ENCODE measurements around the gene OPCML.

The OPCML gene

DNA sequence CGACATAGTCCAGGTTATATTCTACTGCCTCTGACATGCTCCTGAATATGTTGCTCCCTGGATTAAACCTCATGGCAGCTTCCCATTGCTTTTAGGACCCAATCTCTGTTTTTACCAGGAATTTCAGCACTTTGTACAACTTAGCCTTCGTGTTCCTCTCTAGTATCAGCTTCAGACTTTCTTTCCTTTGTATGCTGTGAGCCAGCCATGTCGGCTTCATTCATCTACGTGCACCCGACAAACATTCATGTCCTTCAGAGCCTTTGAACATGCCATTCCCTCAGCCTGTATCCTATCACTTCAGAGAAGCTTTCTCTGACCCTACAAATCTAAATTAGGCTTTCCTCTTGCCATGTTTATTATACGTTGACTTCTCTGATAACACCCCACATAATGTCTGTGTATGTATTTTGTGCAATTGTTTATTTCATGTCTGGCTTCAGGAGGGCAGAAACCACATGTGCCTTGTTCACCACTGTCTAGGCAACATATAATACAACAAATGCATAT lies 743.4 kb downstream of the OPCML start:
- no peak for DNase-seq (ENCODE audit: low read depth)

DNA sequence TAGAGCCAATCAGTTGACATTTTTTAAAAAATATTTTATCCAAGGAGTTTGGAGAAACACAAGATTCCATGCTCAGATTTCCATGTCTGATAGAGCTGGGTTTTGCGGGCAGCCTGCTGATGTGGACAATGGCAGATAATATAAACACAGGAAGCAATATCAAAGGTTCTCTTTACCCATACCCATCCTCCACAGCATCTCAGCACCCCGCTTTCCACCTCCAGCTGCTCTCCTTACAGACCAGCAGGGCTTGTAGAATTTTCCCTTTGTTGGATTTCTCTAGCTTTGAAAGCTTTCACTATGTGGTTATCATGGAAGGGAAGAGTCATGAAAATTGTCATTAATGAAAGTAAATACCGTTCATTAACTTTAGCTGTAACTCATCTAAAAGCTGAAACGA lies 746.4 kb downstream of the OPCML start:
- no peak for DNase-seq (ENCODE audit: low read depth)

DNA sequence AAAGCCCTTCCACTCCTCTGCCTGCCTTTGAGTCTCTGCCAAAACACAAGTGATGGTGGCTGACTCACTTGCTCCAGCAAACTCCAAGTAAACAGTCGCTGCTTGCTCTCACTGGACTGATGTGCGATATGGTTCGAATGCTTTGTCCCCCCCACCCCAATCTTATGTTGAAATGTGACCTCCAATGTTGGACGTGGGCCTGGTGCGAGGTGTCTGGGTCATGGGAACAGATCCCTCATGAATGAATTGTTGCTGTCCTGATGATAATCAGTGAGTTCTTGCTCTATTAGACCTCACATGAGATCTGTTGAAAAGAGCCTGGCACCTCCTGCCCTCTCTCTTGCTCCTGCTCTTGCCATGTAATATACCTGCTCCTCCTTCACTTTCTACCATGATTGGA lies 747.9 kb downstream of the OPCML start:
- no peak for DNase-seq (ENCODE audit: low read depth)

DNA sequence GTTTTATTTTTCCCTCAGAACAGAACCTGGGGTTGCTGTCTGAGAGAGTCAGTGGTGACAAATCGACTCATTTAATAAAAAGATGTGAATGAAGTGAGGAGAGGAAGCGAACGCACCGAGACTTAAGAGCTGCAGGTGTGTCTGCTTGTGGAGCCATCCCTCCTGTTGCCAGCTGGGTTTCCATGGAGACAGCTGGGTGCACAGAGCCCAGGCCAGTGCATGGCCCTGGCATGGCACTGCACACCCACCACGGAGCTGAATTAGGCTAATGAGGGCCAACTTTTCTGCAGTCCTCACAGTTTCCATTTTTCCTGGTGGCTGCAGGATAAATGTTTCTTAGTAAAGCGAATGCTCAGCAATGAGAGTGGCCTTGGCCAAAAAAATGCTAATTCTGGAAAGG lies 750.2 kb downstream of the OPCML start:
- DNase-seq (ENCODE audit: low read depth): no peak

DNA sequence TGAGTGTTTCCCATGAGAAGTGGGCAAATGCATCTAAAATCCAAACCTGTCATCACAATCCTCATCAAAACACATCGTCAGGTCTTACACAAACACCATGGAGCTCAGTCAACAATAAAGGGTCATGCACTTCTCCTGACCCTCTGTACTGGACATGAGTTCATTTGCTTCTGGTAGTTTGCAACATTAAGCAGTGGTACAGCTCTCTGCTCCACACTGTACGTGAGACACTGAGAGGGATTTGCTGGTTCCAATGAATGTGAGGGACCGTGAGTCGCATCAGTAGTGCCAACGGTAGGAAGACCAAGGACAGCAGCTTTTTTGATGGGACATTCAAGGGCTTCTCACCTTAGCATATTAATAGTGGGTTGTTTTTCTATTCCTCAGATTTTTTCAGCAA lies 752.3 kb downstream of the OPCML start:
- DNase-seq (ENCODE audit: low read depth): no peak

DNA sequence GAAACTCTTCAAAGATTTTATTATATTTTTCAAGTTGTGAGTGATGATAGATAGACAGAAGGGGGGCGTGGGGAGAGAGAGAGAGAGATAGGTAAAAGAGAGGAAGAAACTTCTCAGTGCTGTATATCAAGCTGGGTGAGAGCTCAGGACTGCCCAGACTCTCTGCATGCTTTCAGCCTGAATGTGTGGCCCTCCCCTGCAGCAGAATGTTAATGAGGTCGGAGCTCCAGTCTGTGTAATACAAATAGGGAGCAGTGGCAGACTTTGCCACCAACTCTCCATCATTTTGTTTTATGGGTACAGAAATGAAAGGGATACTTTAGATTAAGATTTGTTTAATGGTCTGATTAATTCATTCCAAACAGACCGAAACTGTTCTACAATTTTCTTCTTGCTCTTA lies 752.8 kb downstream of the OPCML start:
- no peak for DNase-seq (ENCODE audit: low read depth)

DNA sequence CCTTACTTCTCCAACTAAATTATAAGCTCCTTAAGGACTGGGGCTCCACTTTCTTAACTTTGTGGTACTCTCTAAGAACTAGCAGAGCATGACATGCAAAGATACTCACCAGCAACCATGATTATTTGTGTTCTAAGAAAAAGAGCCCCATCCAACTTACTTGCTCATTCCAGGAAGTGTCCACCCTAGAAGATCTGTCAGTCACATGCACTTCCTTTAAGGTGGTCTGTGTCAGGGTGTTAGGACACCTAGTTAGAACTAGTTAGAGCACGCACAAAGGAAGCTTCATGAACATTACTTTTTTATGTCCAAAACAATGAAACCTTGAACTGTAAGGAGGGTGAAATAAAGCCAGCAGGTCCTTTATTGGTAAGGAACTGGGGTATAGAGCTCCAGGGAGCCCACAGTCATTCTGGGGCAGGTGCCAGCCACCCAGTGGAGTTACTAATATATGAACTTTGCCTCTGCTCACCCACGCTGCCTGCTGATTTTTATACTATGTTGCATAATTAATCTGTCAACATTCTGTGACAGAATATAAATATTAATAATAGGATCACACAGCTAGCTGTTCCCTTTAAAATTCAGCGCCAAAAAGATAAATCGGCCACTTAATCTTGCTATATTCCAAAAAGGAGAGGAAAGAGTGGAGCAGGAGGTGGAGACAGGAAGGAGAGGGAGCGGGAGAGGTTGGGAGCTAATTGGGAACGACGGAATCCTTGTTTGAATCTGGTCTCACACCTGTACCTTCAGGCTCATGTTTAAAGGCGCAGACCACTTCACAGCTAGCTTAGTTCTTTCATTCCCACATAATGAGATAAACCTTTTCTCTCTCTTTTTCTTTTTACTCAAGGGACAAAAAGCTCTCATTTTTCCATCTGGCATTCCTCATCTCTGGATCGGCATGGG lies 755.0 kb downstream of the OPCML start:
- no peak for DNase-seq (ENCODE audit: low read depth)

DNA sequence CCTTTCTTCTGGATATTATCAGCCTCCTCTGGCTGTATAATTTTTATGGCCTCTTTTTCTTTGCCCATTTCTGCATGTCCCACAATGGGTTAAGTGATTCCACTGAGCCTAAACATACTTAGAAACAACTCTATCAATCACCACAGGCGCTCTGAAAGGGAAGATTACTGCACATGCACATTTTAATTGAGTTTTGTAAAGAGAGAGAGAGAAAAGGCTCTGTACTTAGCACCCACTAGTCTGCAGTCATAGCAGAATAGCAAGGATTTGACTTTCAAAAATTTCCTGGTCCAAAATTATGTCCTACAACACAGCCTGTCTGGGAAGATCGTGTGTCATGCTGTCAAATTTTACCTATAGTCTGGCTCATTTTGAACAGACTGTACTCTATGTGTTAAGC lies 758.5 kb downstream of the OPCML start:
- DNase-seq (ENCODE audit: low read depth): no peak

DNA sequence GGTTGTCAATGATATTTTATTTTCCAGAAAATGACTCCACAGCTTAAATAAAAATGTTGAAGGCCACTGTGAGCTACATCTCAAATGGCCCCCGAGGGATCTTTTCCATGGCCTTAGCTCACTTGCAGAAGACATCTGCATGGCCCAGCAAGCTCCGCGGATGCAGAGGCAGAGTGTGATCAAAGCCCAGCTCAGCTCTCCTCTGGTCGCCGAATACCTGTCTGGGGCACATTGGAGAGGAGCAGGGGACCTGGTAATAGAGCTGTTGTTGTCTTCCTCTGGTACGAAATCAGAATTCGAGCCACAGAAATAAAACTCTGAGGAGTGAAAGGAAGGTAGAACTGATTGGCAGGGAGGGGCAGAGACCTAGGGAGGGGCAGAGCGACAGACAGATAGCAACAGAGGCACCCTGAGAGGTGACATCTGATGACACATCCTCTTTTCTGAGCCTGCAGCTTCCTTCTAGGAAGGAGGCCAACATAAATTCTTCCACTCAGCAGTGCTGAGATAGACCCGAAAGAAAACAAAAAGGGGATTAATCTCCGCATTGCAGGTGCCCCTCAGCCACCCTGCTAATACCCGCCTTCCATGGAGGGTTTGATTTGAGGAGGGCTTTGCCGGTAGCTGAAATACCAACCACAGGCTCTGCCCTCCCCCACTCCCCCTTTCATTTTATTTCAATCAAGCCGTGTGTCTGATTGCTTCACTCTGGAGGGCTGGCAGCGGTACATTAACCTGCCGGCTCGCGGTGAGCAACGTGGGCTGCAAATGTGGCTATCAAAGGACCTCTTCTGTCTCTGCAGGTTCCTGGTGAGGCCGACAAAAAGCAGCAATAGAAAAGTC lies 759.4 kb downstream of the OPCML start:
- DNase-seq (ENCODE audit: low read depth): no peak

DNA sequence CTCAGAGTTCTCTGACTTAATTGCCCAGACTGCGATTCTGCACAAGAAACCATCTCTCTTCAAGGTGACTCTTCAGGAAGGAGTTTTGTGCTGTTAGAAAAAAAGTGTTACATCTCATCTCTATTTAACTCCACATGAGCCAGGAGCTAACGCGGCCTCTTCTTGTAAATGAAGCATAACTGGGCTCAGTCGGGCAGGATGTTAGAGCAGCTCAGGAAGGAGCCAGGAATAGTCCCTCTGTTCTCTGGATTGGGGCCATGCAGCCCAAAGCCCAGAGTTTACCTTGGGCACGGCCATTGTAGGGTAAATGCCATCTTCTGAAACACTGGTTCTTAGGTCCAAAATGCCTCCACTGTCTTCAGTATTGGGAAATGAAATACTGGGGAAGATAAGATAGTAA lies 760.6 kb downstream of the OPCML start:
- DNase-seq (ENCODE audit: low read depth): no peak

DNA sequence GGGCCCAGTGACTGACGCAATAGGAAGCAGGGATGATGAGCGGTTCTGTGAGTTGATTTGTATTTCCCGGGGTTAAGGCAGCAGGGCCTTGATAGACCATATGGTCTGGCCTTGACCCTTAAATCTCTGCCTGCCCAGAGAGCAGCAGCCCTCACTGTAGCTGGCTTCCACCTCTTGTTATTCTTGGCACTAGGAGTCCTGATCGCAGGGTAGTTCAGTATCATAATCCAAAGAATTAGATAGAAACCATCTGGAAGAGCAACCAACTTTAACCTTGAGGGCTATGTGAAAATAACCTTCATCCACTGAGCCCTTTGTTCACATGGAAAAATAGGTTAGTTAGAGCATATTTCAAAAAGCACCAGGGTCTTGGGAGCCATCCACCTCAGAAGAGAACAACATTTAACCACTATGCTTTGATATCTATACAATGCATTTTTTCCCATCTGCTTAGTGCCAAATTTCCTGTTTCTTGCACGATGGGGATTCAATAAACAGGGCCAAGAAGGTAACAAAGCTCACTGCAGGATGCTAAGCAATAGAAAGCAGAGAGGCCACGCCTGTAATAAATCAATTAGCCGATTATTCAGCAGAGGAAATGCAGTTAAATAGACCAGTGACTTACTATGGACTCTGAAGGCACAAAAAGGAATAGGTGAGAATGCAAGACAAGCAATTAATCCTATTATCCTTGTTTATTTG lies 761.3 kb downstream of the OPCML start:
- no peak for DNase-seq (ENCODE audit: low read depth)

DNA sequence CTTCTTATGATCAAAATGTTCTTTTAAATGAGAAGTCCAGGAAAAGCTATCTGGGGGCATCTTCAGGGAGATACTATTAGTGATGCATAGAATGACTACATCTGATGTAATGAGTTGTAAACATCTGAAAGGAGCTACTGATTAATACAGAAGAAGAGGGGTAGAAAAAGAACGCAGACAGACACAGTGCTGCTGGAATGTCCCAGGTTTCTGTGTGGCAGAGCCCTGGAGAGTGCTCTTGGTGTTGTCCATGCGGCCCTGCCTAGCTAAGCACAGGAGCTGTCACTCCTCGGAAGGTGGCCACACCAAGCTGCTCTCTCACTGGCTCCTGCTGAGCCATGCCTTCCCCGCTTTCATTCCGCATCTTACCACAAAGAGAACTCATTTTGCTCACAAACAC lies 768.8 kb downstream of the OPCML start:
- DNase-seq (ENCODE audit: low read depth): no peak

DNA sequence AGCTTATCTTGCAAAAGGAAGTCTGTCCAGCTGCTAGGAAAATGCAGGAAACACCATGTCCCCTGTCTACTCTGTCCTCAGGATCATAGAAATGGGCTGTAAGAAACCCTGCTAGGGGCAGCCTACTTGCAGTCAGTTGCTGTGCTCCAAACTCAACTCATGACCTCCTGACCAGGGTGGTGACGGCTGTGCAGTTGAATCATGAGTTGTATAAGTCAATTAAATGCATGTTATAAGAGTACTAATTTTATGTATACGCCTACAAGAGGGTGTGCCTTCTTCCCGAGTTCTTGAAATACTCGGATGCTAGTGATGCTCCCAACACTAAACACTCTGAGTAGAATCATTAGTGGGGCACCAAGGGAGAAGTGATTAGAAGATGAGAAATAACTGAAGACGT lies 776.4 kb downstream of the OPCML start:
- DNase-seq (ENCODE audit: low read depth): no peak

DNA sequence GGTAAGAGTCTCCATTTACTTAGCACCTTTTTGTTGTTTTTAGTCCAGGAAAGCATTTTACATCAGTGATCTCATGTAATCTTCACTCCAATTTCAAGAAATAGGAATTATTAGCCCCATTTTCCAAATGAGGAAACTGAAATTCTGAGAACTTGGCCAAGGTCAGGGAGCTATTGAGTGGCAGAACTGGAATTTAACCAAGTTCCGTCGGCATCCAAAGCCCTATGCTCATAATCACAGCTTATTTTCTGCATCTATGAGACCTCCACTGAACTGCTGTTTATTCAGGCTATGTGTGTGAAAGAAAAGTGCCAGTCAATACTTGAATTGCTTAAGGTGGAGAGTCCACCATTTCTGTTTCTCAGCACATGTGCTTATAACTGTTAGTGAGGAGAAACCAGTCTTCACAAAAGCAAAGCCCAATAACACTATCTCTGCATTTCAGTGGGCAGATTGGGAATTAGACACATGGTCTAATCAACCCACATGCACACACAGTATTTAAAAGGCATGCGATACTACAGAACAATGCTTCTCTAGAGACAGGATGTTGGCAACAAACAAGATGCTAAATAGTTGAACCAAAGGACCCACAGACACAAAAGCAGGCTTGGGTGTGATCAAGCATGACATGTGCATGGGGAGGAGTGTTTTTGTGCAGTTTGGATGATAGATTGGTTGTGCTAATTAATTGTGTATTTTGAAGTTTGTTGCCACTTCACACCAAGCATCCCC lies 780.6 kb downstream of the OPCML start:
- DNase-seq (ENCODE audit: low read depth): no peak

DNA sequence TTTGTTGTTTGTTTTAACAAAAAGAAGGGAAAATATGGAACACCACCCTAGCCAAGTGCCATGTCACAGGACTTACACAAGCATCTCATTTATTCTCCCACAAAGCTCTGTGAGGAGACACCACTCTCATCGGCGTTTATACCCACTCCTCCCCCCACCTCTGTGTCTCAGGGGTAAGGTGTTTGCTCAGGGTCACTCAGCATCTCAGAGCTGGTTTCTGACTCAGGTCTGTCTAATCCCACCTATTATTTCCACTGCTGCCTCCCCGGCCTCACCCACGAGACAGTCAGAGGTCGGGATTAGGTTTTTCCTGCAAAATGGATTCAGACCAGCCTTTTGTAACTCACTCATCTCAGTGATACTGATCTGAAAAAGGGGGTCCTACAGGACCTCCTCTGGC lies 786.0 kb downstream of the OPCML start:
- no peak for DNase-seq (ENCODE audit: low read depth)

DNA sequence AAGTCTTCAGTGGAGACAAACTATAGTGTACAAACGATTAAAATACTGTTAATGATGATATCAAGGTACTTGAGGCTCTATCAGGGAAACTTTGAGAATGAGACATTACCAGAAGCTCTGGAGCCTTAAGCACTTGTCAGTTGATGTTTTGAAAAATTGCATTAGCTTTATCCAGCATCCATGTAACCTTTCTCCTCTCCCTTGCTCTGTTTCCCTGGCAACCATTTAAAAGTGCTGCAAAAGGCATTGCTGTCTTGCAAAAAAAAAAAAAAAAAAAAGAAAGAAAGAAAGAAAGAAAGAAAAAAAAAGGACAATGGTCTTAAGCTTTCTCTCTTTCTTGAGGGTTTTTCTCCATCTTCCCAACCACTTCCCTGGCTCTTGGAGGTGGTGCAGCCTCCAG lies 787.0 kb downstream of the OPCML start:
- no peak for DNase-seq (ENCODE audit: low read depth)

DNA sequence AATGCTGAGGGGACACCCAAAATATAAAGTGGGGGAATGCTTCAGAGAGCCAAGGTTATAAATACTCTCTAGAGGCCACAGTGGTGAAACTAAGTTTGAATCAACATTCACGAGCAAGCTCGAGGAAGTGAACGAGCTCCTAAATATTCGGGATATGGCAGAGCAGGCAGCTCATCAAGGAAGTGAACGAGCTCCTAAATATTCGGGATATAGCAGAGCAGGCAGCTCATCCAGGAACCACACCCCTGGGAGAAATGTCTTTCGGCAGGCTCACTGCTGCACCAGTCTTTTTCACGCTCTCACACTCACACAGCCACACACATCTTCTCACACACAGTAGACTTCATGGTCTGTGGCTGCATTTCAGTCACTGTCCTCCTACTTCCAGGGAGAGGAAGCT lies 787.5 kb downstream of the OPCML start:
- DNase-seq (ENCODE audit: low read depth): no peak

DNA sequence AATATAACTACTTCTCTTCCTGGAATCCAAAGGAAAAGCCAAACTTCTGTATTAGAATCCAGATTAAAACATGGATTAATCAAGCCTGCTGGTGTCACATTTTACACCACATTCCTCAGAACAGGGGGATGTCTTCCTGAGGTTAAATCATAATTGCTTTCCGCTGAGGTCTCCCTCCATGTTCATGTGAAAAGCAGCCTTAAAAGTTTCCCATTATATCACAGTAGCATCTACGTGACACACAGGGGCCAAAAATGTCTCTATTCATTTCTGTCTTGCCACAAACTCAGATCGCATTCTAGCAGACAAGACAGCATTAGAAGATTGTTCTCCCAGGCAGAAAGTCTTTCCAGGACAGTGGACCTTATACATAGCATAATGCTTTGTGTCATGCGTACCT lies 788.7 kb downstream of the OPCML start:
- DNase-seq (ENCODE audit: low read depth): no peak

DNA sequence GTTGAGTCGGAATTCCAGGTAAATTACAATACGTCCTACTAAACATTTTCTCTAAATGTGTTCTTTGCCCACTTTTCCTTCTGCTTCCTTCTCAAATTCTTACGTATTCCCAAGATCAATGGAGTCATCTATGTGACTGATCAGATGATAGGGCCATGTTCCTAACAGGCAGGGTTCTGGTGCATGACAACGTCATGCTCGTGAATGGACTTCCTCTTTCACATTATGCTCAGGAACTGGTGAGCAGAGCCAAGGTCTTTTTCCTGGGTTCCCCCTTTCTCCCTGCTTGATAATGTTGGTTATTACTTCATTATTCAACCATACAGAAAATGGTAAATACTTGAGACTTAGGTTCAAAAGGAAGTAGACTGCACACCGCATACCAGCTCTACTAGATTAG lies 789.4 kb downstream of the OPCML start:
- no peak for DNase-seq (ENCODE audit: low read depth)

DNA sequence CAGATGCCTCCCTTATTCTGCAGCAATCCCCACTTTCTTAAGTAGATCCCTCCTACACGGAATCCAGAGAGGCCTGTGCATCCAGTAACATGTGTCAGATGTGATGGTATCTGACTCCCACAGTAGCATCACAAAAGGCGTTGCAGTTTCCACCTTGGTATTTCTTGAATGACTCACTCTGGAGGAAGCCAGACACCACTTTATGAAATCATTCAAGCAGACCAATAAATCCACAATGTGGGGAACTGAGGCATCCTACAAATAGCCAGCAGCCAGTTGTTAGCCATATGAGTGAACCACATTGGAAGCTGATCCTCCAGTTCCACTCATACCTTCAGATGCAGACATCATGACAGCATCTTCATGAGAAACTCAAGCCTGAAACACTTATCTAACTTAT lies 798.1 kb downstream of the OPCML start:
- no peak for DNase-seq (ENCODE audit: low read depth)

DNA sequence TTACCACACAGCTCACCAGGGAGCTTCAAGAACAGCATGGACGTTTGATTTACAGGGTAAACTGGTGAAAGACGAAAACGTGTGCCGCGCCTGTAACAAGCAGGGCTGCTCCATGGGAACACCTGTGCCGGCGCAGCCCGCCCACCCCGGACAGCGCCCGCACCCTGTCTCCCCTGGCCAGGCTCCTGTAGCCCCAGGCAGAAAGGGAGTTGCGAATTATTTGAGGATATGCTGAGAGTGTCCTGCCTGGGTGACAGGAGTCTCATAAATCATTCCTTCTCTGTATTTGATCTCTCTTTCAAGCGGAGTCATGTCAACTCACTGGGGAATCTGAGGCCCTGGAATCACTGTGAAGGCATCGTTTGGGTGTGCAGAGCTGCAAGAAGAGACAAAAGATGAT lies 804.3 kb downstream of the OPCML start:
- DNase-seq (ENCODE audit: low read depth): no peak

DNA sequence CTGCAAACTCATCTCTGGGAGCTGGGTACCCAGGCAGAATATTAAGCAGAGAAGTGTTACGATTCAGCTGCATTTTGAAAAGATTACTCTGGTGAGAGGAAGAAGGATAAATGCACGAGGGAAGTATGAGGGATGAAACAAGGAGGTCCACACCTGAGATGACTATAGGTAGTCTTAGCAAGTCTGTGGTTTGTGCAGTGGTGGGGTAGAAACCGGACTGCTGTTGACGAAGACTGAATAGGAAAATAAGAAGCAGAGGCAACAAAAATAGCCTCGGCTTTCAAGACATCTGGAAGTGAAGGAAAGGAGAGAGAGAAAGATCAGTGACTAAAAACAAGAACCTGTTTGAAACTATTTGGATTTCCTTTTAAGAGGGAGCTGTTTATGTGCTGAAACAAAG lies 810.8 kb downstream of the OPCML start:
- no peak for DNase-seq (ENCODE audit: low read depth)
